ENCODE measurements around the gene RIBC1. TPM values are rescaled to one million over a fixed set of nuclear protein-coding genes. Genes with fewer than 3 reads are reported as not detected.
"Not testable (repeated sequence)": the region's sequence is repeated elsewhere in the genome, so short reads cannot be mapped to it uniquely, and the experiment has no call there.

The RIBC1 gene
- total RNA-seq, 4 donors from 2014 or later = 0.57 to 1.2 (median 1.1) TPM; not detected in 1

- H3K36me3 ChIP-seq = peaks cover 10 to 71% (median 18%) of the 10 kb centered on the region in 3 donors
- WGBS, 2 donors = 75 to 85% methylated on average over 1 of the region's 1 CpG
Measured at GRCh38 chrX:53398216-53398615, 24.5 kb upstream of the RIBC1 start.

DNA sequence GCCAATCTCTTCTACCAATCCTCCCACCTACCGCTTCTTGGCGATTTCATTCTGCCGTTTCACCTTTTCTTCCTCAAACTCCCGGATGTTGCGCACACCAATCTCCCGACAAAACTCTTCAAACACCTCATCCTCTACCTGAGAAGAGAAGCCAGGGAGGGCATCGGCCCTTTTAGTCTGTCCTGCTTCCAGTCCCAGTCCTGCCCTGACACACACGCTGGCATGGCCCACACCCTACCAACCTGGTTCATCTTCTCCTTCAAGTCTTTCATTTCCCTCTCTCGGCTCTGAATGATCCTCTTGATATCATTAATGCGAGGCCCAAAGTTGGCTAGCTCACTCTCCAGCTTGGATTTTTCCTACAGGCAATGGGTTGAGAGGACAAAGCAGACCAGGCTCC, 19.1 kb upstream of the RIBC1 start:
- 86 to 93% methylated on average over 9 to 10 of the region's 10 CpGs for WGBS, 2 donors
- DNase-seq = no peak
- no peaks in the 10 kb centered on the region for H3K27me3 ChIP-seq
- no peak overlapping the region for H3K27ac ChIP-seq
- H3K36me3 ChIP-seq = peaks cover 30 to 90% (median 31%) of the 10 kb centered on the region in 3 donors
- TF ChIP-seq, protein P1, sequence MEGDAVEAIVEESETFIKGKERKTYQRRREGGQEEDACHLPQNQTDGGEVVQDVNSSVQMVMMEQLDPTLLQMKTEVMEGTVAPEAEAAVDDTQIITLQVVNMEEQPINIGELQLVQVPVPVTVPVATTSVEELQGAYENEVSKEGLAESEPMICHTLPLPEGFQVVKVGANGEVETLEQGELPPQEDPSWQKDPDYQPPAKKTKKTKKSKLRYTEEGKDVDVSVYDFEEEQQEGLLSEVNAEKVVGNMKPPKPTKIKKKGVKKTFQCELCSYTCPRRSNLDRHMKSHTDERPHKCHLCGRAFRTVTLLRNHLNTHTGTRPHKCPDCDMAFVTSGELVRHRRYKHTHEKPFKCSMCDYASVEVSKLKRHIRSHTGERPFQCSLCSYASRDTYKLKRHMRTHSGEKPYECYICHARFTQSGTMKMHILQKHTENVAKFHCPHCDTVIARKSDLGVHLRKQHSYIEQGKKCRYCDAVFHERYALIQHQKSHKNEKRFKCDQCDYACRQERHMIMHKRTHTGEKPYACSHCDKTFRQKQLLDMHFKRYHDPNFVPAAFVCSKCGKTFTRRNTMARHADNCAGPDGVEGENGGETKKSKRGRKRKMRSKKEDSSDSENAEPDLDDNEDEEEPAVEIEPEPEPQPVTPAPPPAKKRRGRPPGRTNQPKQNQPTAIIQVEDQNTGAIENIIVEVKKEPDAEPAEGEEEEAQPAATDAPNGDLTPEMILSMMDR (IDR thresholded peaks at IDR 0.05) = no peak
- TF ChIP-seq POLR2A (IDR thresholded peaks at IDR 0.05) = no peak
- intact Hi-C loops (cut with DNase I) = no loop called here
- no peaks in the 10 kb centered on the region for H3K4me1 ChIP-seq
- no peaks in the 10 kb centered on the region for H3K9me3 ChIP-seq
- H3K4me3 ChIP-seq = no peak overlapping the region

More at GRCh38 chrX:53398216-53398615, 24.5 kb upstream of the RIBC1 start:
- no peaks in the 10 kb centered on the region for H3K27me3 ChIP-seq
- TF ChIP-seq POLR2A (IDR thresholded peaks at IDR 0.05) = no peak
- TF ChIP-seq, protein P1 (IDR thresholded peaks at IDR 0.05) = no peak
- intact Hi-C loops (cut with DNase I) = no loop called here
- no peaks in the 10 kb centered on the region for H3K4me1 ChIP-seq
- DNase-seq = no peak
- H3K27ac ChIP-seq = no peak overlapping the region
- no peaks in the 10 kb centered on the region for H3K9me3 ChIP-seq
- H3K4me3 ChIP-seq = no peak overlapping the region

- peaks cover 8 to 75% (median 35%) of the 10 kb centered on the region in 3 donors for H3K36me3 ChIP-seq
- intact Hi-C loops (cut with DNase I) = no loop called here
Measured at GRCh38 chrX:53412446-53412845, 10.2 kb upstream of the RIBC1 start.

GRCh38 chrX:53420351-53420750, 2.3 kb upstream of the RIBC1 start:
- DNase-seq; H3K27me3 ChIP-seq; H3K4me3 ChIP-seq; H3K36me3 ChIP-seq; H3K9me3 ChIP-seq; intact Hi-C loops (cut with DNase I); H3K27ac ChIP-seq: not testable (repeated sequence)
- 96 to 100% methylated on average over 1 to 3 of the region's 3 CpGs for WGBS, 2 donors
- peaks cover 11 to 28% (median 15%) of the 10 kb centered on the region in 3 donors for H3K4me1 ChIP-seq

More at GRCh38 chrX:53412446-53412845, 10.2 kb upstream of the RIBC1 start:
- Histone ChIP-seq H3K9me3 (no peaks in the 10 kb centered on the region), H3K27me3 (no peaks in the 10 kb centered on the region), H3K4me1 (no peaks in the 10 kb centered on the region), H3K4me3 (no peak overlapping the region), H3K27ac (no peak overlapping the region)
- no peak for DNase-seq
- 85 to 92% methylated on average over 2 of the region's 2 CpGs for WGBS, 2 donors
- TF ChIP-seq, protein P1 (IDR thresholded peaks at IDR 0.05) = no peak
- TF ChIP-seq POLR2A (IDR thresholded peaks at IDR 0.05) = no peak

DNA sequence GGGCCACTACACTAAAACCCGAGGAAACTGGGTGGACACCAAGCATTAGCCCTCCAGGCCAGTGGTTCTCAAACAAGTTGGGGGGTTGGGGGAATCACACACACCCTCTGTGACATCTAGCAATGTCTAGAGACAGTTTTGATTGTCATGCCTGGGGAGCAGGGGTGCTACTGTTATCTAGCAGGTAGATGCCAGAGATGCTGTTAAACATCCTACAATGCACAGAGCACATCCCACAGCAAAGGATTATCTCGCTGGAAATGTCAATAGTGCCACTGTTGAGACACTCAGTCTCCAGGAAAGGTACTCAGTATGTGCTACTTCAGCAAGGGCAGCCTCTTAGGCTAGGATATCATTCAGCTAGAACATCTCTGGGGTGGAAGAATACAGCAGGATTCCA, 1.5 kb upstream of the RIBC1 start:
- H3K9me3 ChIP-seq = no peaks in the 10 kb centered on the region
- no peak for DNase-seq
- intact Hi-C loops (cut with DNase I) = no loop called here
- H3K36me3 ChIP-seq = no peaks in the 10 kb centered on the region
- WGBS, 2 donors = 31 to 33% methylated on average over 1 to 2 of the region's 2 CpGs
- no peaks in the 10 kb centered on the region for H3K27me3 ChIP-seq
- H3K27ac ChIP-seq = no peak overlapping the region
- peaks cover 11 to 28% (median 15%) of the 10 kb centered on the region in 3 donors for H3K4me1 ChIP-seq
- TF ChIP-seq, protein P1 (IDR thresholded peaks at IDR 0.05) = no peak
- no peak for TF ChIP-seq POLR2A (IDR thresholded peaks at IDR 0.05)
- H3K4me3 ChIP-seq = peak overlapping the region in 3 of 4 donors; percentile 67 to 92 (median 80)

DNA sequence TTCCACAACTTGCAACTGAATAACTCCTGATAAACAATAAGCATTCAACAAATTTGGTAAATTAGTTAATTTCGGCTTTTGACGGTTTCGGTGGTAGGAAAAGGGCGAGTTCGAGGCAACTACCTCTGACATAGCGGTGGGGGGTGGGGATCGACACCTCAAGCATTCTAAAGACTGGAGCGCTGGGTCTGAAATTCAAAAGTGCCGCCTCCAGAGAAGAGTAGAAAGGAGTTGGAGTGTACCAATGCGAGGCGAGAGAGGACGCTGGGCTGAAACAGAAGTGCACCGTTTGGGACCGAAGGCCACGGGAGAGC, 944 bp upstream of the RIBC1 start:
- peak overlapping the region; percentile 56 to 92 (median 74) for H3K4me3 ChIP-seq
- no peaks in the 10 kb centered on the region for H3K27me3 ChIP-seq
- DNase-seq = no peak
- intact Hi-C loops (cut with DNase I) = no loop called here
- no peaks in the 10 kb centered on the region for H3K9me3 ChIP-seq
- no peaks in the 10 kb centered on the region for H3K36me3 ChIP-seq
- no peak for TF ChIP-seq POLR2A (IDR thresholded peaks at IDR 0.05)
- TF ChIP-seq, protein P1 (IDR thresholded peaks at IDR 0.05) = no peak
- WGBS, 2 donors = 0 to 1% methylated on average over 8 to 14 of the region's 15 CpGs
- H3K27ac ChIP-seq = peak overlapping the region; percentile 86 to 97 (median 95)
- peaks cover 11 to 28% (median 15%) of the 10 kb centered on the region in 3 donors for H3K4me1 ChIP-seq

Measured in esophagus squamous epithelium (tissue), 5 donors.